GM19324 (cell line): ENCODE measurements around the gene GPC6.

Experiments used
- ATAC-seq: cut with Tn5 transposase; IDR thresholded peaks from one replicate; pipeline ENCODE4 v1.9.1; 2021; ENCODE audit warnings: mild to moderate bottlenecking, moderate library complexity; ENCODE audit not compliant: unreplicated experiment, low FRiP score

The GPC6 gene

DNA sequence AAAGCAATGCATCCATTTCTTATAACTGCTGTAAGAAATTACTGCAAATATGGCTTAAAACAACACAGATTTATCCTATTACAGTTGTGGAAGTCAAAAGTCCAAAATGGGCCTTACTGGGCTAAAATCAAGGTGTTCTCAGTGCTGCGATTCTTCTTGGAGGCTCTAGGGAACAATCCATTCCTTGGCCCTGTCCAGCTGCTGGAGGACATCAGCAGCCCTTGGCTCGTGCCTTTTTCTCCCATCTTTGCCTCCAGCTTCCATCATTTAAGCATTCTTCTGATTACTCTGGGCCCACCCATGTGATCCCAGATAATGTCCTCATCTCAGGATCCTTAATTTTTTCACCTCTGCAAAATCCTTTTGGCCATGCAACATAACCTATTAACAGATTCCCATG lies 645.8 kb downstream of the GPC6 start:
- no peak for ATAC-seq

DNA sequence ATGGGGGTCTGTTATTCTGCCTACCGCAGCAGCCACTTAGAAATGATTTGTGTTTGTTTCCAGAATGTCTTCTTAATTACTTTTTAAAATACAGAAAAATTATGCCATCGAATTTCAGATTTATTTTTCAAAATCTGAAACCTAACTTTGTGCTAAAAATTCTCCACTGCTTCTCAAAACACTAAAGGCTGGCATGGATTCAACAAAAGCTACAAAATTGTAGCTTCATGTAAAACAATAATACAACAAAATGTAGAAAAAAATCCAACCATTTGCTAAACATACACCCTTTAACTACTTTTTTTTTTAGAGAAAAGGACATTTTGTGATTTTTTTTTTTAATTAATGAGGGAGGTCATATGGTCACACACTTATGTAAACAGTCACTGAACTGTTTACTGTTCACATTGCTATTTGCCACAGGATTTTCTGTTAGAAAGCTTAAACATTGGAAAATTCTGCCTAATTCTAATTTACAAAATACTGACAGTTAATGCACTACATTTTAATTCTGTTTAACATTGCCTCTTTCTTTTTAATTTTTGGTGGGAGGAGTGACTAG lies 646.3 kb downstream of the GPC6 start:
- ATAC-seq: no peak

DNA sequence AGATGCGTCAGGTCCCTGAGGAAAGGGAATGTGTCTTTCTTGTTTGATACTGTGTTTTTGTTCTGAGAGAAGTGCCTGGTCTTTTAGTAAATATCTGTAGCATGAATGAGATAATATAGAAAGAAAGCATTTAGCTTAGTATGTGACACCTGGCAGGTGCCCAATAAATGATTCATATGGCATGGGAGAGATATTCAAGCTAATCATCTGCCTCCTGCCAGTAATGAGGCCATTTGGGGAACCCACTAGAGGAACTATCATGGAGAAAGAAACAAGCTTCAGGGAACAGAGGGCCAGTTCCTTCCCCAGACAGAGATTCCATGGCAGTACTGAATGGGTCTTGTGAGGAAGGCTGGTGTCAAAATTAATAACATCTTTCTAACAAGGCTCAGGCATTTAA lies 648.9 kb downstream of the GPC6 start:
- ATAC-seq: no peak

DNA sequence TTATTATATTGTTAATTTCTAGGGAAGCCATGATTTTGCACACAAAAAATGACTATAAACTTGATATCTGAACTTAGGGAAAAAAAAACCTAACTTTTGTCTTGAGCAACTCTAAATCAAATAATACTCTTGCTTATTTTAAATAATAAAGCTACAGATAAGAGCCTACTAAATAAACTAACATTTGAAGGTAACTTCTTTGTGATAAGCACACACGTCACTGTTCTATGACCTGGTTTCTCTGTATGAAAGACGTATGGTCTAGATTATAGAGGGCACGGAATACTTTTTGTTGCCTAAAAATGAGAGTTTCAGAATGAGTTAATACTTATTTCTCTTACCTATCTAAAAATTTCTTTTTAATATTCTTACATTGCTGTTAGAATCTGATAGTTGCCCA lies 649.6 kb downstream of the GPC6 start:
- no peak for ATAC-seq

DNA sequence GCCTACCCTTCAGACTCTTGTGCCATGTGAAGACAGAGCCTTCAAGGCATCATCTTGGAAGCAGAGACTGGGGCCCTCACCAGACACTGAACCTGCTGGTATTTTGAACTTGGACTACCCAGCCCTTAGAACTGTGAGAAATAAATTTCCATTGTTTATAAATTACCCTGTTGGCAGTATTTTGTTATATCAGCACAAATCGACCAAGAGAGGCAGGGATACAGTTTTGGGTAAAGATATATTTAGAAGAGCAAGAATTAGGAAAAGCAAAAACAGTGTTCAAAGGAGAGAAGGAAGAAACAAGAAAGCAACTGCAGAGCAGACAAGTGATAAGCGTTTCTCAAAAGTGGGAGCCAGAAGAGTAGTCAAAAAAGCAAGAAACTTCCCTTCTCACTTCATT lies 652.1 kb downstream of the GPC6 start:
- ATAC-seq: no peak

- no peak for ATAC-seq
Measured at GRCh38 chr13:93881411-93881810, 654.8 kb downstream of the GPC6 start.

DNA sequence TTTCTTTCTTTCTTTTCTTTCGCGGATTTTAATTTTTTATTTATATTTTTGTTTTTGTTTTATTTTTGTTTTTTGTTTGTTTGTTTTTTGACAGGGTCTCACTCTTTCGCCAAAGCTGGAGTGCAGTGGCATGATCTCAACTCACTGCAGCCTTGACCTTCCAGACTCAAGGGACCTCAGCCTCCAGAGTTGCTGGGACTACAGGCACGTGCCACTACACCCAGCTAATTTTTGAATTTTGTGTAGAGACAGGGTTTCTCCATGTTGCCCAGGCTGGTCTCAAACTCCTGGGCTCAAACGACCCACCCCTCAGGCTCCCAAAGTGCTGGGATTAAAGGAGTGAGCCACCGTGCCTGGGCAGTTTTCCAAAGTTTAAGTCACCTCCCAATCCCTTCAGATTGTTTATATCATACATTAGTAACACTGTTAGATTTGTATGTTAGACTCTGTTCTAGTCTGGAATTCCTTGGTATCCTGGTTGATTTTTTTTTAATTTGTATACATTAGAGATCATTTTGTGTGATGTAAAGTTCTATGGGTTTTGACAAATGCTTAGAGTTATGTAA lies 655.6 kb downstream of the GPC6 start:
- no peak for ATAC-seq

- no peak for ATAC-seq
Measured at GRCh38 chr13:93889430-93889951, 662.9 kb downstream of the GPC6 start.

- ATAC-seq: no peak
Measured at GRCh38 chr13:93899981-93900380, 673.4 kb downstream of the GPC6 start.

GRCh38 chr13:93900731-93901130 lies 674.1 kb downstream of the GPC6 start:
- no peak for ATAC-seq

DNA sequence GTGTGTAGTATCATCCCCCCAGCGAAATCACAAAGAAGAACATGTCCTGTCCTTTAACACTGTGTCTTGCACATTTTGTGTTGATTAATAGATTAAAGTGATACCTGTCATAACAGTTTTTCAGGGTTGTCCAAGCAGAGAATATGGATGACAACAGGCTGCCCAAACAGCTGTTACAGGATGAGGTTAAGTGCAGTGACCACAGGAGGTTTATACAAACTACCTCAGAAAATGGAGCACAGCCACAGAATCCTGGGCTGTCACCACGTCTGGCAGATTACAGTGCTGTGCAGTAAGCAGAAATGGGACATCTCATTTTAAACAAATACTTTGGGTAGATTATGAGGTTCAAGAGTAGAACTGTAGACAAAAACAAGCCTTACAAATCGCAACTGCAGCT lies 677.3 kb downstream of the GPC6 start:
- ATAC-seq: no peak

DNA sequence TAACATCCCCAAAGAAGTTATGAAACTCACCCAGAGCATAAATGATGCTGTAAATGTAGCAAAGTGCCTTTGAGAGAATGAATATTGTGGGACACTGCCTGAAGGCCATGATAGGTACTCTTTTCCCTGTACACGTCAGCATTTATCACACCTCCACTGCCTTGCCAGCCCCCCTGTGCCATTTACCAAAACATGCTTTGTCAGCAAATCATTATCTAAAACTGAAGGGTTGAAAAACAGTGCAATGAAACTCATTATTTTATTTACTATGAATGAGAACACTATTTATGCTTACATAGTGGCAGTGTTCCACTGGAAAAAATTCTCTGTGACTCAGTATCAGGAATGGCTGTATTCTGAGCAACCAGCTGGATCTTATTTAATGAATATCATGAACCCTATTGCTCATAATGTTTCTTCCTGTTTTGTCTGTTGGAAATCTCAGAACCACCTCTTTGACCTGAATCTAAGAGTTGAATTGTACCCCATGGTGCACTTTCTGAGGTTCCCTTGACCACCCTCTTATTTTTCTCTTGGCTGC lies 688.7 kb downstream of the GPC6 start:
- ATAC-seq: no peak

DNA sequence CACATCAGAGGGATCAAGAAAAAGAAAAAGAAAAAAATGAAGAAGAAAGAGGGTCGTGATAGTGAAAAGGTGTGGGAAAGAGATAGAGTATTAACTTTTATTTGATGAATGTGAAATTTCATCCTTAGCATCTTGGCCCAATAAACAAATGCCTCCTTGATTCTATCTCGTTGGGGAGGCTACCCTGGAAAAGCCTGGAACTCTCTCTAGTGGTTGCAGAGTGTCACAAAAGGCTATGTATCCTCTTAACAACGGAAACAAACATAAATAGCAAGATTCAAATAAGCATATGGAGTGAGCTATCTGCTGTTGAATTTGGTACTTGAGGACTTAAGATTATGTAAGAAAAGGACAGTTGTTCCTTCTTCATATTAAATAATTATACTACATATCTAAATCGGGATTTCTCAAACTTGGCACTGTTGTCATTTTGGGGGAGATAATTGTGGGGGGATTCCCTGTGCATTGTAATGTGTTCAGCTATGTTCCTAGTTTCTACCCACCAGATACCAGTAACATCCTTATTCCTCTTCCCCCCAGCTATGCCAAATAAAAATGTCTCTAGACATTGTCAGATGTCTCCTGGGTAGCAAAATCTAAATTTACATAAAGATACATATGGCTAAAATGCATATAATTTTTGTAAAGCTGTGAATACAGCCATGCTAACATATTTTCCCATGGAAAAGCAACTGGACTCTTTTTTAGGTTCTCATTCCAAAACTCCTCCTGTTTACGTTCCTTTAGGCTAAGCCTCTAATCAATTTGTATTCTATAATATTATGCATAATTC lies 695.7 kb downstream of the GPC6 start:
- no peak for ATAC-seq

- ATAC-seq: no peak
Measured at GRCh38 chr13:93925990-93926389, 699.4 kb downstream of the GPC6 start.

GRCh38 chr13:93926425-93926824 lies 699.8 kb downstream of the GPC6 start:
- no peak for ATAC-seq

- ATAC-seq: no peak
Measured at GRCh38 chr13:93927431-93927830, 700.8 kb downstream of the GPC6 start.

GRCh38 chr13:93932901-93933300 lies 706.3 kb downstream of the GPC6 start:
- no peak for ATAC-seq

DNA sequence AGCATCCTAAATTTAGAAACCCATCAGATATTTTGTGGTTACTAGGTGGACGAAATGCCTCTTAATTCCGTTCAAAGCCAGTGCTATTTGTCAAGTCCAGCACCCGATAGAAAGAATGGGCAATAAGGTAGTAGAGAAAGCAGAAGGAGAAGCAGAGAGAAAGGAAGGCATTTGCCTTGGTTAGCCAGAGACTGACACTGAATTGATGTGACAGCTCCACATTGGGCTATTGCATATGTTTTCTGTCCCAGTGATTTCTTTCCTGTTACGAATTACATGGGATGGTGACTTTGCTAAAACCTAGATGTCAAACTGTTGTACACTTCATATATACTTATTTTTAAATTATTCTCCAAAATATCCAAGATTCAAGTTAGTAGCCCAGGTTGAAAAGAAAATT lies 710.3 kb downstream of the GPC6 start:
- ATAC-seq: no peak

DNA sequence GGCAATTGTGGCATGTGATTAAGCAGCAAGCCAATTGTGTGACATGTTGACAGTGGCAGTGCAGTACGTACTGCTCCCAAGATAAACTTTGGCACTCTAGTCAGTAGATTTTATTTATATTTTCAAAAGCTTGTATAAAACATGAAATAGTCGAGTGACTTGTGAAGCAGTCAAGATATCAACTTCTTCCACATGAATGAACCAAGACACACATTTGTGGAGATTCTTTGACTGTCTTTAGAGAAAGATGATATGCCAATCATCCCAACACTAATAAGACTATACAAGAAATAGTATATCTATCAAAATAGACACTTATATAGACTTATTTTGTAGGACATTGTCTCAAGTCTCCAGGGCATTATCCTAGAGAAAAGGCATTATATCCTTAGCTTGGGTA lies 714.8 kb downstream of the GPC6 start:
- ATAC-seq: no peak

DNA sequence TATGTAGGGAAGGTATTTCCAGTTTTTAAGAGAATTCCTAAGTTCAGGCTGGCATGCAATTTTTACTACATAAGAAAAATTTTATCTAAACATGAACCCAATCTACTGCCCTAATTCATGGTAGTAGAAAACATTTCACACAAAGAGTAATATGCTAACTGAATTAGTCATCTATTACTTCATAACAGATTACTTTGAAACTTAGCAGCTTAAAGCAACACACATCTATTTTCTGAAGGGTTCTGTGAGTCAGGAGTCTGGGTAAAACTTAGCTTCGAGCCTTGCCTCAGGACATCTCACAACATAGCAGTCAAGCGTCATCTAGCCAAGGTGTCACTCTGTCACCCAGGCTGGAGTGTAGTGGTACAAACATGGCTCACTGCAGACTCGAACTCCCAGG lies 715.4 kb downstream of the GPC6 start:
- no peak for ATAC-seq

- ATAC-seq: no peak
Measured at GRCh38 chr13:93945621-93946020, 719.0 kb downstream of the GPC6 start.

DNA sequence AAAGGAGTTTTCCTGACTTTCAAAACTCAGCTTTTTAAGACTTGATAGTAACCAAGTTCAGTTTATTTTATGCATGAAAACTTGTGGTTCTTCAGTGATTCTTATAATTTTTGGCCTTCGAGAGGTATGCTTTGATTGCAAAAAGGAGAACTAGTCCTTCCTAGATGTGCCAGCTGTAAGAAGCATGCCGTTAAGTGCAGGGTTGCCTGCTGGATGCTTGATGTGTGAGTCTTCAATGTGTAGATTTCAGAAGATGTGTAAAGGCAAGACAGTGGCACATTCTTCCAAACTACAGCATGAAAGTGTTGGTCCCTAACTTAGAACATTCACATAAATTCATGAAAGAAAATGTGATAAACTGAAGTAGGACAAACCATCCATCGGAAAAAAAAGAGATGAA lies 720.4 kb downstream of the GPC6 start:
- no peak for ATAC-seq
